Stimulated activated CD4-positive, alpha-beta T cell treated with anti-CD3 and anti-CD28 coated beads, Interleukin-2, amount 100 ng/mL, for 48 hours (primary cell): Measurements from ENCODE around the gene PRPF4.

Experiments used
- DNase-seq, 2 donors: peaks; one replicate each; pipeline ENCODE4 v3.0.0-alpha.2; 2020

Gene PRPF4

DNA sequence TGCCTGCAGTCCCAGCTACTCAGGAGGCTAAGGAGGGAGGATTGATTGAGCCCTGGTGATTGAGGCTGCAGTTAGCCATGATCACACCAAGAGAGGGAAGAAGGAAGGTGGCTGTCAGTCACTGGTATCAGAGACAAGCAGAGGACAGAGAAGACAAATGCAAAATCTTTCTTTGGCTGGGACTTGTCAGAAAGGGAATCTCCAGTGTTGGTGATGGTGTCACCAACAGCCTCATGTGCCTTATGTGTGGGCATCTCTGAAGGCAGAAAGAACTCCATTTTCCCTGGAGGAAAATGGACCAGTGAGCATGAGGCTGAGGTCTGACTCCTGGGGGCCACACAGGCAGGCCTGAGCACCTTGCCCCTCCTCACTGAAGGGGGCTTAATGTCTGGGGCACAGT, 39.8 kb downstream of the PRPF4 start:
- no peak for DNase-seq

DNA sequence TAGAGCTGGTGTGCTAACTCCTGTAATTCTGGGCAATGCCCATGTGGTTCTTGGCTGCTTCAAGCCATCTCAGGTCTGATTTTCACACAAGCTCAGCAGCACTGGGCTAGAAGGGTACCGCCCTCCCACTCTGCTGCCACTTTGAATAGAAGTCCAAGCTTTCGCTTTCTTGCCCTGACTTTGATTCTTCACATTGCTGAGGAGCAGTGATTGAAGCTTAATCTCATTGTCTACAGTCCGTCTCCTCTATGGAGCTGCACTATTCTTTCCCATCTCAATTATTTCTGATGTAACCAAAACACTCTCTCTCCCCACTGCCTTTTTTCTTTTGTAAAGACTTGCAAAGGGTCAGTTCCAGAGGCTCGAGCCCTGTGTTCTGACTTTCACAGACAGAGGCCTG, 40.6 kb downstream of the PRPF4 start:
- DNase-seq, result no peak

- no peak for DNase-seq
These were observed 42.3 kb downstream of the PRPF4 start for GRCh38 chr9:113317777-113318176.

DNA sequence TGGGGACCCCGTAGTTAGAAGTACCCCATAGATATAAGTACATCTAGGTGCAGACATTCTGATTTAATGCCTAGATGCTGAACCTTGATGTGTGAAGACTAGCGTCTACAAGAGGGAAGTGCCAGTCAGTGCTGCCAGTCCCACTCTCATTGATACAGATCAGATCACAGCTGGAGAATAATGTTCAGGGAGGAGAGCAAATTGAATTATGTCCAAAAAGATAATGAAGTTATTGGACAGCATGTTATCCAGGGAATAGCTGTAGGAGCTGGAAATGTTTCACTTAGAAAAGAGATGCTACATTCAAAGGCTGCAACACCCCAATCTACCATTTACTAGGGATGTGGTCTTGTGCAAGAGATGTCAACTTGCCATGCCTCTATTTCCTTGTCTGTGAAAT, 43.6 kb downstream of the PRPF4 start:
- DNase-seq, result no peak

DNA sequence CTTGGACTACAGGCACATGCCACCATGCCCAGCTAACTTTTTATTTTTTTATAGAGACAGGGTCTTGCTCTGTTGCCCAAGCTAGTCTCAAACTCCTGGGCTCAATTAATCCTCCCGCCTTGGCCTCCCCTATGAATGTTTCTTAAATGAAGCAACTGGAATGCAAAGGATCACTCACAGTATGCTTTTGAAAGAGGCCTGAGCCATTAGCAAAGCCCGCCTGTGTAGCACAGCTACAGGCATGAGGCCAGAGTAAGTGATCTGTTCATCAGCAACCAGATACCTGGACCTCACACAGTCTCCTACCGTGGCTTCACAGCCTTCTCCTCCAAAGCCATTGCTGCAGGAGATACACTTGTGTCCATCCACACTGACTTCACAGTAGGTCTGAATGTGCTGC, 44.6 kb downstream of the PRPF4 start:
- no peak for DNase-seq

GRCh38 chr9:113322671-113323070, 47.2 kb downstream of the PRPF4 start:
- no peak for DNase-seq

DNA sequence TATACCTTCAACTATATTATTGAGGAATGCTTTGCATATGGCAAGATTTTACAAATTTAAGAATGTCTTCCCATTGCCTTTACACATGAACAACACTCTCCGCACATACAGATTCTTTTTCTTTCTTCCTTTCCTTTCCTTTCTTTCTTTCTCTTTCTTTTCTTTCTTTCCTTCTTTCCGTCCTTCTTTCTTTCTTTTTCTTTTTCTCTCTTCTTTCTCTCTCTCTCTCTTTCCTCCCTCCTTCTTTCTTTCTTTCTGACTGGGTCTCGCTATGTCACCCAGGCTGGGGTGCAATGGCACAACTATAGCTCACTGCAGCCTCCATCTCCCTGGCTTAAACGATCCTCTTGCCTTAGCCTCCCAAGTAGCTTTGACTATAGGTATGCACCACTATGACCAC, 50.8 kb downstream of the PRPF4 start:
- no peak for DNase-seq

- DNase-seq, result no peak
These were observed 52.8 kb downstream of the PRPF4 start for GRCh38 chr9:113328045-113328782.

- no peak for DNase-seq
These were observed 56.3 kb downstream of the PRPF4 start for GRCh38 chr9:113331780-113332179.

- no peak for DNase-seq
These were observed 62.3 kb downstream of the PRPF4 start for GRCh38 chr9:113337714-113338113.

DNA sequence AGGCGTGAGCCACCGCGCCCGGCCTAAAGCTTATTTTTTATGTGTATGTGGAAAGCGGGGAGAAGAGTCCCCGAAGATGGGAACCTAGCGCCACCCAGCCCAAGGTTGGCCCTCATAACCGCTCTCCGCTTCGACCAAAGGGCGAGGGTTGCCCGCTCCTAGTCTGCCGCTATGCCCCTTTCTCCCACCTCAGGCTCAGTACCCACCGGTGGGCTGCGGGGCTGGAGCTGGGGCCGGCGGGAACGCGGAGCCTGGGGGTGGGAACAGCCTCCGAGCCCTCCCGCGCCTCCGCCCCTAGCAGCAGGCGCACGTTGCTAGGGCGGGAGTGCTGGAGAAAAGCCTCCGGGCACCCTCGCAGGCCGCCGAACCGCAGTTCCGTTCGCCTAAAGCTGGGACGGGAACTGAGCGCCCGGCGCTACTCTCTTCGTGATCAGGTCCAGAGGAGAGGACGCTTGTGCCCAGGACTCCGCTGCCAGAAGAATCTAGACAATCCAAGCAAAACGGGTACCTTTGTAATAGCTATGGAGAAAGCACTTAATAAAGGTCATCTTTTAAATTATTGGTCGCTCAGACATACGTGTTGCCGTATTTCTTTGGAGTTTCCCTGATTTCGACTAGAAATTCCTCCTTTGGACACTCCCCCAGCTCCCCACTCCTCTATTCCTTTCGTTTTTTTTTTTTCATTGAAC, 64.7 kb downstream of the PRPF4 start, which contains the start of gene WDR31:
TSS of gene WDR31 (minus strand) at position 265 of the 689 bp plus-strand sequence. CDS start 8,253 bp downstream, outside the sequence.
- peak; percentile 77 to 83 for DNase-seq

GRCh38 chr9:113341712-113342410, 66.4 kb downstream of the PRPF4 start:
- no peak for DNase-seq
